GM19035 (cell line): ENCODE measurements around the gene TFAP2B.

ENCODE experiments used
- ATAC-seq: cut with Tn5 transposase; IDR thresholded peaks from one replicate; pipeline ENCODE4 v1.9.1; 2021; ENCODE audit not compliant: unreplicated experiment

The TFAP2B gene

GRCh38 chr6:50818673-50819072 is at the start of gene TFAP2B:
TFAP2B (plus strand) TSS chr6:50818871; CDS start chr6:50818892, 21 bp downstream.
- ATAC-seq, result no peak

GRCh38 chr6:50778696-50779095 is 40.0 kb upstream of the TFAP2B start:
- no peak for ATAC-seq

- no peak for ATAC-seq
Measured at GRCh38 chr6:50780382-50780781, 38.3 kb upstream of the TFAP2B start.

- ATAC-seq, result no peak
Measured at GRCh38 chr6:50785921-50786320, 32.8 kb upstream of the TFAP2B start.

- ATAC-seq, result peak; percentile 76
Measured at GRCh38 chr6:50791900-50792508, 26.7 kb upstream of the TFAP2B start.

GRCh38 chr6:50792771-50793170 is 25.9 kb upstream of the TFAP2B start:
- no peak for ATAC-seq

GRCh38 chr6:50795574-50795973 is 23.1 kb upstream of the TFAP2B start:
- ATAC-seq, result no peak

- ATAC-seq, result no peak
Measured at GRCh38 chr6:50804283-50804682, 14.4 kb upstream of the TFAP2B start.

- ATAC-seq, result no peak
Measured at GRCh38 chr6:50807035-50807434, 11.6 kb upstream of the TFAP2B start.

- ATAC-seq, result peak; percentile 51
Measured at GRCh38 chr6:50815436-50816114, 3.1 kb upstream of the TFAP2B start.

GRCh38 chr6:50816115-50816675 is 2.5 kb upstream of the TFAP2B start:
- peak; percentile 83 for ATAC-seq

- no peak for ATAC-seq
Measured at GRCh38 chr6:50816947-50817645, 1.6 kb upstream of the TFAP2B start.

GRCh38 chr6:50817646-50817950 is 1.1 kb upstream of the TFAP2B start:
- ATAC-seq, result no peak

GRCh38 chr6:50818020-50818419 is 651 bp upstream of the TFAP2B start:
- ATAC-seq, result no peak

GRCh38 chr6:50819466-50819903 is 814 bp downstream of the TFAP2B start:
- no peak for ATAC-seq

- ATAC-seq, result no peak
Measured at GRCh38 chr6:50819904-50820868, 1.5 kb downstream of the TFAP2B start.

GRCh38 chr6:50820869-50821264 is 2.2 kb downstream of the TFAP2B start:
- ATAC-seq, result no peak

GRCh38 chr6:50821441-50822077 is 2.9 kb downstream of the TFAP2B start:
- no peak for ATAC-seq

- no peak for ATAC-seq
Measured at GRCh38 chr6:50822078-50822476, 3.4 kb downstream of the TFAP2B start.
